Measurements from ENCODE around the gene SULT1A1.
"Not testable (repeated sequence)": the region's sequence is repeated elsewhere in the genome, so short reads cannot be mapped to it uniquely, and the experiment has no call there.

The SULT1A1 gene

GRCh38 chr16:28589930-28590329 lies 19.9 kb downstream of the SULT1A1 start:
- DNase-seq = no peak

- DNase-seq = no peak
Observed at GRCh38 chr16:28589069-28589468, 20.8 kb downstream of the SULT1A1 start.

- no peak for DNase-seq
Observed at GRCh38 chr16:28587386-28587785, 22.5 kb downstream of the SULT1A1 start.

GRCh38 chr16:28586466-28586865 lies 23.4 kb downstream of the SULT1A1 start:
- DNase-seq = no peak

GRCh38 chr16:28585674-28586073 lies 24.2 kb downstream of the SULT1A1 start:
- no peak for DNase-seq

- DNase-seq = no peak
Observed at GRCh38 chr16:28580726-28581315, 29.0 kb downstream of the SULT1A1 start.

- DNase-seq = no peak
Observed at GRCh38 chr16:28575446-28576109, 34.3 kb downstream of the SULT1A1 start.

GRCh38 chr16:28574925-28575324 lies 34.9 kb downstream of the SULT1A1 start:
- no peak for DNase-seq

- DNase-seq = no peak
Observed at GRCh38 chr16:28573738-28574718, 35.8 kb downstream of the SULT1A1 start.

- DNase-seq = no peak
Observed at GRCh38 chr16:28572696-28573510, 36.9 kb downstream of the SULT1A1 start.

- no peak for DNase-seq
Observed at GRCh38 chr16:28569968-28570752, 39.7 kb downstream of the SULT1A1 start.

- DNase-seq = no peak
Observed at GRCh38 chr16:28569021-28569420, 40.8 kb downstream of the SULT1A1 start.

- no peak for DNase-seq
Observed at GRCh38 chr16:28567292-28567691, 42.6 kb downstream of the SULT1A1 start.

- DNase-seq = not testable (repeated sequence)
Observed at GRCh38 chr16:28566233-28566925, 43.5 kb downstream of the SULT1A1 start.

- DNase-seq = no peak
Observed at GRCh38 chr16:28563218-28563617, 46.6 kb downstream of the SULT1A1 start.

GRCh38 chr16:28562199-28562598 lies 47.6 kb downstream of the SULT1A1 start:
- DNase-seq = no peak

GRCh38 chr16:28561557-28562187 lies 48.2 kb downstream of the SULT1A1 start:
- no peak for DNase-seq

GRCh38 chr16:28558456-28558855 lies 51.4 kb downstream of the SULT1A1 start:
- no peak for DNase-seq

- no peak for DNase-seq
Observed at GRCh38 chr16:28556914-28557320, 52.9 kb downstream of the SULT1A1 start.

GRCh38 chr16:28555561-28555960 lies 54.3 kb downstream of the SULT1A1 start:
- peak in 1 of 2 experiments; percentile 15 for DNase-seq

All from activated CD4-positive, alpha-beta T cell treated with anti-CD3 and anti-CD28 coated beads, Interleukin-2, amount 50 U/mL, for 48 hours (primary cell).